VCaP (cell line): ENCODE data around the gene SLC18A2.
"Not testable (repeated sequence)": the region's sequence is repeated elsewhere in the genome, so short reads cannot be mapped to it uniquely, and the experiment has no call there.

Source experiments
- H3K27ac ChIP-seq: fragments of 450-650 bp; 2 replicates; pipeline ENCODE4 v1.5.1; 2017
- CTCF ChIP-seq: fragments of 450-650 bp; conservative IDR thresholded peaks from 2 replicates; pipeline ENCODE4 v1.5.1; 2017; ENCODE audit warnings: mild to moderate bottlenecking, moderate library complexity

Gene SLC18A2

GRCh38 chr10:117299435-117299834 is 58.5 kb downstream of the SLC18A2 start:
- TF ChIP-seq CTCF: no peak
- H3K27ac ChIP-seq: no peak overlapping the region

- H3K27ac ChIP-seq: no peak overlapping the region
- no peak for TF ChIP-seq CTCF
These were observed 59.8 kb downstream of the SLC18A2 start for GRCh38 chr10:117300671-117301070.

GRCh38 chr10:117303451-117303850 is 62.5 kb downstream of the SLC18A2 start:
- not testable (repeated sequence) for H3K27ac ChIP-seq

- H3K27ac ChIP-seq: no peak overlapping the region
- TF ChIP-seq CTCF: no peak
These were observed 65.8 kb downstream of the SLC18A2 start for GRCh38 chr10:117306674-117307073.

GRCh38 chr10:117311261-117311660 is 70.3 kb downstream of the SLC18A2 start:
- H3K27ac ChIP-seq: no peak overlapping the region
- TF ChIP-seq CTCF: no peak

GRCh38 chr10:117312430-117312829 is 71.5 kb downstream of the SLC18A2 start:
- TF ChIP-seq CTCF: no peak
- H3K27ac ChIP-seq: no peak overlapping the region

- no peak overlapping the region for H3K27ac ChIP-seq
- no peak for TF ChIP-seq CTCF
These were observed 72.7 kb downstream of the SLC18A2 start for GRCh38 chr10:117313641-117314040.

GRCh38 chr10:117316701-117317100 is 75.8 kb downstream of the SLC18A2 start:
- H3K27ac ChIP-seq: no peak overlapping the region
- TF ChIP-seq CTCF: no peak
